IMR-90 (cell line): Measurements from ENCODE around the gene MROH7. TPM values are rescaled to one million over a fixed set of nuclear protein-coding genes. Genes with fewer than 3 reads are reported as not detected.

Experiments
- ATAC-seq: fragments of 200-7000 bp; cut with Tn5 transposase; 2 replicates; pipeline ENCODE4 v1.9.1; 2020; ENCODE audit warnings: low read depth, mild to moderate bottlenecking, moderate library complexity
- BruUV-seq: library from RNA; stranded (reverse); fragments of 400-500 nt; replicated peaks from 2 replicates; lab custom pipeline; 2021; lab: Mats Ljungman, UMichigan
- CTCF ChIA-PET: fragments of 300-600 bp; formaldehyde crosslinking; extraction: SDS; loops from one replicate; lab custom pipeline; 2021; ENCODE audit warnings: antibody characterized with exemption; lab: Yijun Ruan, JAX
- POLR2A ChIA-PET: fragments of 300-600 bp; sonication (Branson Sonifier 250); formaldehyde crosslinking; loops from one replicate; lab custom pipeline; 2022; ENCODE audit warnings: antibody characterized with exemption; ENCODE audit not compliant: unreplicated experiment; lab: Charles Lee
- DNase-seq: peaks from one replicate; pipeline ENCODE4 v3.0.0; 2013
- H2AFZ ChIP-seq: replicated peaks from 2 replicates; pipeline ENCODE3; 2013; ENCODE audit warnings: low read length, mild to moderate bottlenecking; ENCODE audit not compliant: poor library complexity
- H2AK5ac ChIP-seq: 2 replicates; pipeline ENCODE4 v1.6.1; 2013; ENCODE audit warnings: low read depth, low read length, inconsistent platforms
- H2AK9ac ChIP-seq: replicated peaks from 2 replicates; pipeline ENCODE3; 2013; ENCODE audit warnings: mild to moderate bottlenecking, low read depth, low read length, moderate library complexity; ENCODE audit not compliant: poor library complexity
- H2BK120ac ChIP-seq: 2 replicates; pipeline ENCODE4 v1.6.1; 2013; ENCODE audit warnings: low read depth, low read length, inconsistent platforms
- H2BK15ac ChIP-seq: 3 replicates; pipeline ENCODE4 v1.6.1; 2013; ENCODE audit warnings: low read depth, low read length, inconsistent platforms
- H2BK20ac ChIP-seq: 2 replicates; pipeline ENCODE4 v1.6.1; 2013; ENCODE audit warnings: low read depth, mild to moderate bottlenecking, inconsistent platforms, low read length, moderate library complexity
- H2BK5ac ChIP-seq: 2 replicates; pipeline ENCODE4 v1.6.1; 2013; ENCODE audit warnings: mild to moderate bottlenecking, low read depth, low read length, inconsistent platforms; ENCODE audit not compliant: poor library complexity, severe bottlenecking
- H3K14ac ChIP-seq: replicated peaks from 2 replicates; pipeline ENCODE4 v1.6.1; 2013; ENCODE audit warnings: low read depth, low read length, inconsistent platforms
- H3K18ac ChIP-seq: 2 replicates; pipeline ENCODE4 v1.6.1; 2013; ENCODE audit warnings: low read depth, low read length, control low read depth
- H3K23ac ChIP-seq: 2 replicates; pipeline ENCODE4 v1.6.1; 2013; ENCODE audit warnings: low read depth, low read length, inconsistent platforms
- H3K27ac ChIP-seq: 2 replicates; pipeline ENCODE4 v1.5.1; 2013; ENCODE audit warnings: mild to moderate bottlenecking, control low read depth, low read length; ENCODE audit not compliant: insufficient read depth
- H3K27me3 ChIP-seq: 2 replicates; pipeline ENCODE4 v1.6.1; 2013; ENCODE audit warnings: low read length; ENCODE audit not compliant: control insufficient read depth, insufficient read depth
- H3K36me3 ChIP-seq: 2 replicates; pipeline ENCODE4 v1.6.1; 2013; ENCODE audit warnings: low read length, mixed read lengths; ENCODE audit not compliant: control insufficient read depth, insufficient read depth
- H3K4ac ChIP-seq: 2 replicates; pipeline ENCODE4 v1.6.1; 2013; ENCODE audit warnings: low read depth, low read length, inconsistent platforms
- H3K4me1 ChIP-seq: 2 replicates; pipeline ENCODE4 v1.6.1; 2013; ENCODE audit warnings: low read length, mixed read lengths; ENCODE audit not compliant: control insufficient read depth, insufficient read depth
- H3K4me2 ChIP-seq: 2 replicates; pipeline ENCODE4 v1.6.1; 2013; ENCODE audit warnings: low read depth, mild to moderate bottlenecking, control low read depth, low read length, moderate library complexity
- H3K4me3 ChIP-seq: 2 replicates; pipeline ENCODE4 v1.5.1; 2013; ENCODE audit warnings: low read depth, mild to moderate bottlenecking, control low read depth, low read length, moderate library complexity; ENCODE audit not compliant: insufficient read depth
- H3K56ac ChIP-seq: 2 replicates; pipeline ENCODE4 v1.6.1; 2013; ENCODE audit warnings: low read length, inconsistent platforms; ENCODE audit not compliant: insufficient read depth; ENCODE audit errors: extremely low read depth
- H3K79me1 ChIP-seq, 2 experiments: 2 replicates each; pipeline ENCODE4 v1.6.1; 2013; ENCODE audit warnings: low read length in 2 of 2, inconsistent platforms in 1 of 2, low read depth in 1 of 2
- H3K9ac ChIP-seq: 2 replicates; pipeline ENCODE4 v1.6.1; 2013; ENCODE audit warnings: low read depth, low read length, control low read depth
- H3K9me1 ChIP-seq: 2 replicates; pipeline ENCODE4 v1.6.1; 2013; ENCODE audit warnings: low read length, inconsistent platforms; ENCODE audit not compliant: insufficient read depth
- H3K9me3 ChIP-seq: 2 replicates; pipeline ENCODE4 v1.6.1; 2013; ENCODE audit warnings: low read length; ENCODE audit not compliant: control insufficient read depth, insufficient read depth
- H4K20me1 ChIP-seq: 2 replicates; pipeline ENCODE4 v1.6.1; 2013; ENCODE audit warnings: low read length, inconsistent platforms; ENCODE audit not compliant: insufficient read depth
- H4K5ac ChIP-seq: 2 replicates; pipeline ENCODE4 v1.6.1; 2013; ENCODE audit warnings: mild to moderate bottlenecking, low read depth, low read length, control low read depth
- H4K8ac ChIP-seq, 2 experiments: 2 replicates each; pipeline ENCODE4 v1.6.1; 2013; ENCODE audit warnings: low read depth in 2 of 2, low read length in 2 of 2, control low read depth in 1 of 2, inconsistent platforms in 1 of 2
- H4K91ac ChIP-seq: 2 replicates; pipeline ENCODE4 v1.6.1; 2013; ENCODE audit warnings: low read depth, low read length, inconsistent platforms; ENCODE audit not compliant: insufficient read depth
- CEBPB ChIP-seq: IDR thresholded peaks from 2 replicates; pipeline ENCODE4 v1.6.1; 2012; ENCODE audit warnings: low read depth, low read length, improper control_type of control experiment
- CHD1 ChIP-seq: IDR thresholded peaks from 2 replicates; pipeline ENCODE4 v1.6.1; 2012; ENCODE audit warnings: low read depth, low read length, improper control_type of control experiment
- FOS ChIP-seq: fragments of 150-350 bp; IDR thresholded peaks from 2 replicates; pipeline ENCODE4 v1.6.1; 2016; ENCODE audit warnings: low read depth, low read length
- MAFK ChIP-seq: IDR thresholded peaks from 2 replicates; pipeline ENCODE4 v1.6.1; 2012; ENCODE audit warnings: low read depth, low read length, improper control_type of control experiment
- MAZ ChIP-seq: IDR thresholded peaks from 2 replicates; pipeline ENCODE4 v1.6.1; 2012; ENCODE audit warnings: low read depth, mild to moderate bottlenecking, low read length, improper control_type of control experiment, moderate library complexity, borderline replicate concordance
- POLR2A ChIP-seq: IDR thresholded peaks from 2 replicates; pipeline ENCODE4 v1.6.1; 2012; ENCODE audit warnings: mild to moderate bottlenecking, low read depth, low read length
- RAD21 ChIP-seq: IDR thresholded peaks from 2 replicates; pipeline ENCODE4 v1.6.1; 2012; ENCODE audit warnings: low read length, improper control_type of control experiment
- RCOR1 ChIP-seq: IDR thresholded peaks from 2 replicates; pipeline ENCODE4 v1.6.1; 2012; ENCODE audit warnings: mild to moderate bottlenecking, low read length, improper control_type of control experiment; ENCODE audit not compliant: insufficient replicate concordance
- RFX5 ChIP-seq: IDR thresholded peaks from 2 replicates; pipeline ENCODE4 v1.8.0; 2012; ENCODE audit warnings: low read depth, mild to moderate bottlenecking, low read length, moderate library complexity
- SMC3 ChIP-seq: fragments of 150-350 bp; IDR thresholded peaks from 2 replicates; pipeline ENCODE4 v1.6.1; 2016; ENCODE audit warnings: low read depth, mild to moderate bottlenecking, antibody characterized with exemption, low read length, moderate library complexity
- WGBS, 2 experiments: methylation state at CpG; one replicate each; pipeline versions ENCODE4 v1.1.5 to v1.1.7; 2013; ENCODE audit warnings: missing lambda C conversion rate in 2 of 2; ENCODE audit not compliant: insufficient read length in 1 of 2; ENCODE audit errors: extremely low coverage in 2 of 2; 5-methylcytosine and 5-hydroxymethylcytosine counted together
- dilution Hi-C: fragments of 300-500 bp; cut with HindIII; formaldehyde crosslinking; loops from one replicate; pipeline ENCODE4 v1.14.3; 2018; ENCODE audit warnings: low sequenced_read_pairs; ENCODE audit not compliant: unreplicated experiment
- in situ Hi-C: fragments of 300-500 bp; cut with MboI; formaldehyde crosslinking; loops from 3 replicates; pipeline ENCODE4 v1.14.3; 2019; ENCODE audit warnings: low sequenced_read_pairs, inconsistent platforms, mixed read lengths
- intact Hi-C: fragments of 100-400 bp; cut with micrococcal nuclease; formaldehyde crosslinking; loops from 2 replicates; pipeline ENCODE4 v1.10.0; 2022
- polyA plus RNA-seq, 3 experiments: library from polyadenylated mRNA; depleted of rRNA; stranded (reverse); fragments of >200 nt; gene quantifications; 2 replicates each; pipeline ENCODE4 v1.2.3, GENCODE V29; 2012; ENCODE audit warnings: low replicate concordance in 1 of 3
- total RNA-seq: library from RNA; depleted of rRNA; stranded (reverse); fragments of >200 nt; gene quantifications from 2 replicates; pipeline ENCODE4 v1.2.3, GENCODE V29; 2012
- TF ChIP-seq, protein P1 (sequence below): fragments of 150-350 bp; IDR thresholded peaks from 2 replicates; pipeline ENCODE4 v1.6.1; 2016; ENCODE audit warnings: low read depth, mild to moderate bottlenecking, low read length, moderate library complexity, borderline replicate concordance
- TF ChIP-seq, protein P2 (sequence below): fragments of 150-350 bp; IDR thresholded peaks from 2 replicates; pipeline ENCODE4 v1.6.1; 2017; ENCODE audit warnings: mild to moderate bottlenecking, antibody characterized with exemption, low read length, low read depth
- TF ChIP-seq, protein P3 (sequence below): conservative IDR thresholded peaks from 2 replicates; pipeline ENCODE4 v1.5.1; 2012; ENCODE audit warnings: mild to moderate bottlenecking, low read depth, low read length, improper control_type of control experiment

The MROH7 gene
- total and polyA plus RNA-seq, 2 of the 4 experiments (the other 2 are of a cell fraction), result not detected

DNA sequence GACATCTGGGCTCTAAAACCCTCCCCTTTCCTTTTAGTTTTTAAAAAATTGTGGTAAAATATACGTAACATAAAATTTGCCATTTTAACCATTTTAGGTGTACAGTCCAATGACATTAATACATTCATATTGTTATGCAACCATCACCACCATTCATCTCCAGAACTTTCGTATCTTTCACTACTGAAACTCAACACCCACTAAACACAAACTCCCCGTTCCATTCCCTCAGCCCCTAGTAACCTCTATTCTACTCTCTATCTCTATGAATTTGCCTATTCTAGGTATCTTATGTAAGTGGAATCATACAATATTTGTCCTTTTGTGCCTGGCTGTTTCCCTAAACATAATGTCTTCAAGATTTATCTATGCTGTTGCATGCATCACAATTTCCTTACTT lies 54.7 kb downstream of the MROH7 start:
- dilution Hi-C loops, result no loop called here
- TF ChIP-seq, protein P1, sequence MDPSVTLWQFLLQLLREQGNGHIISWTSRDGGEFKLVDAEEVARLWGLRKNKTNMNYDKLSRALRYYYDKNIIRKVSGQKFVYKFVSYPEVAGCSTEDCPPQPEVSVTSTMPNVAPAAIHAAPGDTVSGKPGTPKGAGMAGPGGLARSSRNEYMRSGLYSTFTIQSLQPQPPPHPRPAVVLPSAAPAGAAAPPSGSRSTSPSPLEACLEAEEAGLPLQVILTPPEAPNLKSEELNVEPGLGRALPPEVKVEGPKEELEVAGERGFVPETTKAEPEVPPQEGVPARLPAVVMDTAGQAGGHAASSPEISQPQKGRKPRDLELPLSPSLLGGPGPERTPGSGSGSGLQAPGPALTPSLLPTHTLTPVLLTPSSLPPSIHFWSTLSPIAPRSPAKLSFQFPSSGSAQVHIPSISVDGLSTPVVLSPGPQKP, result no peak
- no peak for TF ChIP-seq FOS
- TF ChIP-seq, protein P2, sequence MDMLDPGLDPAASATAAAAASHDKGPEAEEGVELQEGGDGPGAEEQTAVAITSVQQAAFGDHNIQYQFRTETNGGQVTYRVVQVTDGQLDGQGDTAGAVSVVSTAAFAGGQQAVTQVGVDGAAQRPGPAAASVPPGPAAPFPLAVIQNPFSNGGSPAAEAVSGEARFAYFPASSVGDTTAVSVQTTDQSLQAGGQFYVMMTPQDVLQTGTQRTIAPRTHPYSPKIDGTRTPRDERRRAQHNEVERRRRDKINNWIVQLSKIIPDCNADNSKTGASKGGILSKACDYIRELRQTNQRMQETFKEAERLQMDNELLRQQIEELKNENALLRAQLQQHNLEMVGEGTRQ, result no peak
- TF ChIP-seq, protein P3, sequence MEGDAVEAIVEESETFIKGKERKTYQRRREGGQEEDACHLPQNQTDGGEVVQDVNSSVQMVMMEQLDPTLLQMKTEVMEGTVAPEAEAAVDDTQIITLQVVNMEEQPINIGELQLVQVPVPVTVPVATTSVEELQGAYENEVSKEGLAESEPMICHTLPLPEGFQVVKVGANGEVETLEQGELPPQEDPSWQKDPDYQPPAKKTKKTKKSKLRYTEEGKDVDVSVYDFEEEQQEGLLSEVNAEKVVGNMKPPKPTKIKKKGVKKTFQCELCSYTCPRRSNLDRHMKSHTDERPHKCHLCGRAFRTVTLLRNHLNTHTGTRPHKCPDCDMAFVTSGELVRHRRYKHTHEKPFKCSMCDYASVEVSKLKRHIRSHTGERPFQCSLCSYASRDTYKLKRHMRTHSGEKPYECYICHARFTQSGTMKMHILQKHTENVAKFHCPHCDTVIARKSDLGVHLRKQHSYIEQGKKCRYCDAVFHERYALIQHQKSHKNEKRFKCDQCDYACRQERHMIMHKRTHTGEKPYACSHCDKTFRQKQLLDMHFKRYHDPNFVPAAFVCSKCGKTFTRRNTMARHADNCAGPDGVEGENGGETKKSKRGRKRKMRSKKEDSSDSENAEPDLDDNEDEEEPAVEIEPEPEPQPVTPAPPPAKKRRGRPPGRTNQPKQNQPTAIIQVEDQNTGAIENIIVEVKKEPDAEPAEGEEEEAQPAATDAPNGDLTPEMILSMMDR, result no peak
- no peak for TF ChIP-seq CHD1
- no peak for TF ChIP-seq CEBPB
- TF ChIP-seq MAZ, result no peak
- TF ChIP-seq MAFK, result no peak
- TF ChIP-seq POLR2A, result no peak
- no peak for TF ChIP-seq RFX5
- no peak for TF ChIP-seq RAD21
- no peak for TF ChIP-seq SMC3
- no peak for TF ChIP-seq RCOR1
- Histone ChIP-seq H3K23ac (no peak overlapping the region), H2BK20ac (no peak overlapping the region), H2BK5ac (no peak overlapping the region), H3K9me1 (no peaks in the 10 kb centered on the region), H3K4me3 (no peak overlapping the region), H3K27me3 (peaks cover 49% of the 10 kb centered on the region), H2BK120ac (no peak overlapping the region), H4K5ac (no peak overlapping the region), H3K14ac (no peak overlapping the region), H4K91ac (no peak overlapping the region), H2AK5ac (no peak overlapping the region), H4K8ac (no peak overlapping the region), H2AK9ac (no peak overlapping the region), H3K36me3 (no peaks in the 10 kb centered on the region), H3K4me2 (no peak overlapping the region), H2AFZ (no peak overlapping the region), H3K9me3 (no peaks in the 10 kb centered on the region), H2BK15ac (no peak overlapping the region), H3K9ac (no peak overlapping the region), H3K18ac (no peak overlapping the region), H3K56ac (no peak overlapping the region), H3K4me1 (no peaks in the 10 kb centered on the region), H4K20me1 (no peaks in the 10 kb centered on the region), H3K27ac (no peak overlapping the region), H3K4ac (no peak overlapping the region), H3K79me1 (no peaks in the 10 kb centered on the region)
- no TSS peak for BruUV-seq
- in situ Hi-C loops, result no loop called here
- WGBS, 2 experiments, result no CpG with 5 or more reads among the region's 3 CpGs
- ChIA-PET CTCF (no interaction called here), POLR2A (no interaction called here)
- no peak for ATAC-seq
- no peak for DNase-seq
- intact Hi-C loops, result no loop called here
